ENCODE data around the gene C6orf136. TPM values are rescaled to one million over a fixed set of nuclear protein-coding genes. Genes with fewer than 3 reads are reported as not detected.
"Not testable (repeated sequence)": the region's sequence is repeated elsewhere in the genome, so short reads cannot be mapped to it uniquely, and the experiment has no call there.

Gene C6orf136, protein sequence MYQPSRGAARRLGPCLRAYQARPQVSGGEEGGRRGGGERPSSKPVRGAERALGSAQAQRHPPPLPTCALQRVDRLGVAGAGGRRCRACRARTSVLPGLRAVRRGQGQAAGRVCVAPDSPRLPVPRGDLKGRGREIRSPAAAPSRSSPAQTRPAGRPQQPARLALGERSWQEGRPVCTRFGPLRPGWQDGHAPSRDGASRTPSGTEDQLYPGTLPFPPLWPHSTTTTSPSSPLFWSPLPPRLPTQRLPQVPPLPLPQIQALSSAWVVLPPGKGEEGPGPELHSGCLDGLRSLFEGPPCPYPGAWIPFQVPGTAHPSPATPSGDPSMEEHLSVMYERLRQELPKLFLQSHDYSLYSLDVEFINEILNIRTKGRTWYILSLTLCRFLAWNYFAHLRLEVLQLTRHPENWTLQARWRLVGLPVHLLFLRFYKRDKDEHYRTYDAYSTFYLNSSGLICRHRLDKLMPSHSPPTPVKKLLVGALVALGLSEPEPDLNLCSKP
- total RNA-seq (10 to 100 TPM; 37.9 to 53.0 (median 45.5) TPM), polyA plus RNA-seq (46.3 TPM)
- long read RNA-seq, donor 1, transcript C6orf136-201 (6 exons, 1,978 nt), result minor isoform, 10 of 34 reads
- long read RNA-seq, donor 1, transcript C6orf136-203 (6 exons, 1,402 nt), result major isoform, 14 of 34 reads
- long read RNA-seq, donor 1, partial matches to known transcripts, result 8 of 34 reads
- long read RNA-seq, donor 1, other reads (novel, unspliced or antisense), result 2 of 34 reads
- long read RNA-seq, donor 2, transcript C6orf136-203 (6 exons, 1,402 nt), result major isoform, 11 of 27 reads
- long read RNA-seq, donor 2, transcript C6orf136-201 (6 exons, 1,978 nt), result minor isoform, 10 of 27 reads
- long read RNA-seq, donor 2, partial matches to known transcripts, result 3 of 27 reads
- long read RNA-seq, donor 2, other reads (novel, unspliced or antisense), result 3 of 27 reads
- long read RNA-seq, donor 3, transcript C6orf136-203 (6 exons, 1,402 nt), result major isoform, 9 of 19 reads
- long read RNA-seq, donor 3, partial matches to known transcripts, result 5 of 19 reads
- long read RNA-seq, donor 3, other reads (novel, unspliced or antisense), result 2 of 19 reads
- long read RNA-seq, donor 4, transcript C6orf136-203 (6 exons, 1,402 nt), result major isoform, 15 of 25 reads
- long read RNA-seq, donor 4, transcript C6orf136-201 (6 exons, 1,978 nt), result minor isoform, 5 of 25 reads
- long read RNA-seq, donor 4, partial matches to known transcripts, result 2 of 25 reads
- long read RNA-seq, donor 4, other reads (novel, unspliced or antisense), result 3 of 25 reads

GRCh38 chr6:30646450-30647241 is at the start of gene C6orf136:
C6orf136 (plus strand) TSS chr6:30647133; CDS start chr6:30647232, 99 bp downstream.
- Histone ChIP-seq H3K4me3 (ENCODE audit: low read length) (peak within 1 kb of the TSS; percentile 73), H3K27me3 (ENCODE audit: control insufficient read depth, insufficient read depth) (no peaks in the 10 kb centered on the region), H3K4me1 (ENCODE audit: control insufficient read depth, insufficient read depth, low read length) (no peaks in the 10 kb centered on the region), H3K27ac (ENCODE audit: low read length) (peak within 1 kb of the TSS; percentile 81), H3K9me3 (ENCODE audit: control insufficient read depth, low read length) (no peaks in the 10 kb centered on the region)
- WGBS, result 10% methylated on average over 37 of the region's 37 CpGs
- DNase-seq (peak; percentile 96 to 98 (median 98)), ATAC-seq (peak; percentile 91 to 92)
- intact Hi-C loops (cut with DNase I), result no loop called here

DNA sequence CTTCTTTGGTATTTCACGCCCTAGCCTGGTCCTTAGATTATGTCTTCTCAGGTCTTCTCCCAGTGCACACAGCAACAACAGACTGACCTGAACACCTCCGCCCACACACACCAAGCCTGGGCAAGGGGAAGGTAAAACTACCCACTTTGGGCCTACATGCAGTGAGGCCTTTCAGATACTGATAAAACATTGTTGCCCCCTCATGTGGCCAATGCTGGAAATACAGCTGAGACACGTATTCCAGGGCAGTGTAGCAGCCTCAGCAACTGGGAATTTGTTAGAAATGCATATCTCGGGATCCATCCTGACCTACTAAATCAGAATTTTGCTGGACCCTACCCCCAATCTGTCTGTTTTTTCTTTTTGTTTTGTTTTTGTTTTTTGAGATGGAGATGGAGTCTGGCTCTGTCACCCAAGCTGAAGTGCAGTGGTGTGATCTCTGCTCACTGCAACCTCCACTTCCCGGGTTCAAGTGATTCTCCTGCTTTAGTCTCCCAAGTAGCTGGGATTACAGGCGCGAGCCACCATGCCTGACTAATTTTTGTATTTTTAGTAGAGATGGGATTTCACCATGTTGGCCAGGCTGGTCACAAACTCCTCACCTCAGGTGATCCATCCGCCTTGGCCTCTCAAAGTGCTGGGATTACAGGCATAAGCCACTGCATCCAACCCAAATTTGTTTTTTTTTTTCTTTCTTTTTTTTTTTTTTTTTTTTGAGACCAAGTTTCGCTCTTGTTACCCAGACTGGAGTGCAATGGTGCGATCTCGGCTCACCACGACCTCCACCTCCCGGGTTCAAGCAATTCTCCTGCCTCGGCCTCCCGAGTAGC is 49.4 kb upstream of the C6orf136 start:
- not testable (repeated sequence) for H3K4me3 ChIP-seq (ENCODE audit: low read length); H3K4me1 ChIP-seq (ENCODE audit: control insufficient read depth, insufficient read depth, low read length); H3K27me3 ChIP-seq (ENCODE audit: control insufficient read depth, insufficient read depth); H3K9me3 ChIP-seq (ENCODE audit: control insufficient read depth, low read length); H3K27ac ChIP-seq (ENCODE audit: low read length)
- ATAC-seq (peak; percentile 69 to 70), DNase-seq (peak; percentile 62 to 86 (median 73))
- intact Hi-C loops (cut with DNase I), result loop anchor here in 1 of 4 donors (10.0 kb wide), 1 partner anchor 53 kb away; no protein-coding TSS in a partner anchor
- 76% methylated on average over 15 of the region's 15 CpGs for WGBS

GRCh38 chr6:30598912-30599624 is 47.9 kb upstream of the C6orf136 start:
- Histone ChIP-seq H3K27ac (ENCODE audit: low read length) (no peak overlapping the region), H3K4me1 (ENCODE audit: control insufficient read depth, insufficient read depth, low read length) (no peaks in the 10 kb centered on the region), H3K9me3 (ENCODE audit: control insufficient read depth, low read length) (no peaks in the 10 kb centered on the region), H3K4me3 (ENCODE audit: low read length) (no peak overlapping the region), H3K27me3 (ENCODE audit: control insufficient read depth, insufficient read depth) (no peaks in the 10 kb centered on the region)
- ATAC-seq (peak in 1 of 2 donors; percentile 7), DNase-seq (no peak)
- intact Hi-C loops (cut with DNase I), result loop anchor here in 1 of 4 donors (10.0 kb wide), 1 partner anchor 54 kb away; no protein-coding TSS in a partner anchor
- WGBS, result 74% methylated on average over 12 of the region's 12 CpGs

- 61% methylated on average over 13 of the region's 13 CpGs for WGBS
- intact Hi-C loops (cut with DNase I), result loop anchor here in 2 of 4 donors (5.0 to 10.0 kb wide), 3 partner anchors 55 to 115 kb away; partner anchors contain the start of gene HLA-E (in 1 of the 2)
- DNase-seq, result no peak
- Histone ChIP-seq H3K9me3 (ENCODE audit: control insufficient read depth, low read length) (no peaks in the 10 kb centered on the region), H3K4me3 (ENCODE audit: low read length) (no peak overlapping the region), H3K4me1 (ENCODE audit: control insufficient read depth, insufficient read depth, low read length) (no peaks in the 10 kb centered on the region), H3K27ac (ENCODE audit: low read length) (no peak overlapping the region), H3K27me3 (ENCODE audit: control insufficient read depth, insufficient read depth) (no peaks in the 10 kb centered on the region)
- ATAC-seq, result peak in 1 of 2 donors; percentile 44
Measured at GRCh38 chr6:30599625-30600324, 47.2 kb upstream of the C6orf136 start.

DNA sequence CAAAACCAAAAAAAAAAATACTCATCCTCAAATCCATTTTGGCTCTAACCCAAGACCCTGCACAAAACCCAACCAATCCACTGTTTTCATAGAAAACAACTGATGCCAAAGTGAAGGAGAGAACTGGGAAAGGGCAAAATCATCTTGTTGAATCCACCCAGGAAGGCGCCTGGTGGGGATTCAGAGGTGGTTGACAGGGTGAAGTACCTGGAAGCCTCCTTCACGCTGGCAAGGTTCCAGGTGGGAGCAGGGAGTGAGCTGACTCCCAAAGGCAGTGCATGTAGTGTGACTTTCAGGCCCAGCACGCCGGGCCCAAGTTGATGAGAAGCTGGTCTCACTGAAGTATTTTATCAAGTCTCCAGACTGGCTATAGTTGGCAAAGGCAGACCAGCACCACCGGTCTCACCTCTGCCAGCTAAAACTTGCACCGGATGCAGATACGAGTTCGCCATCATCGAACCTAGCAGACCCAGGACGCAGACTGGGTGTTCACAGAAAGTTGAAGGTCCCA is 46.4 kb upstream of the C6orf136 start:
- intact Hi-C loops (cut with DNase I), result loop anchor here in 1 of 4 donors (5.0 to 10.0 kb wide), 2 partner anchors 58 to 116 kb away; partner anchors contain the start of gene HLA-E
- Histone ChIP-seq H3K27ac (ENCODE audit: low read length) (no peak overlapping the region), H3K9me3 (ENCODE audit: control insufficient read depth, low read length) (no peaks in the 10 kb centered on the region), H3K4me3 (ENCODE audit: low read length) (no peak overlapping the region), H3K27me3 (ENCODE audit: control insufficient read depth, insufficient read depth) (no peaks in the 10 kb centered on the region), H3K4me1 (ENCODE audit: control insufficient read depth, insufficient read depth, low read length) (no peaks in the 10 kb centered on the region)
- DNase-seq (peak in 2 of 3 donors; percentile 50 to 76), ATAC-seq (peak in 1 of 2 donors; percentile 6)
- WGBS, result 65% methylated on average over 10 of the region's 10 CpGs

- WGBS, result 70% methylated on average over 6 of the region's 6 CpGs
- intact Hi-C loops (cut with DNase I), result loop anchor here in 1 of 4 donors (5.0 to 10.0 kb wide), 2 partner anchors 59 to 117 kb away; partner anchors contain the start of gene HLA-E
- no peak for ATAC-seq
Measured at GRCh38 chr6:30601436-30601814, 45.5 kb upstream of the C6orf136 start.

GRCh38 chr6:30601815-30602641 is 44.9 kb upstream of the C6orf136 start:
- peak in 1 of 3 donors; percentile 63 for DNase-seq
- Histone ChIP-seq H3K27me3 (ENCODE audit: control insufficient read depth, insufficient read depth) (no peaks in the 10 kb centered on the region), H3K4me1 (ENCODE audit: control insufficient read depth, insufficient read depth, low read length) (no peaks in the 10 kb centered on the region), H3K27ac (ENCODE audit: low read length) (no peak overlapping the region), H3K9me3 (ENCODE audit: control insufficient read depth, low read length) (no peaks in the 10 kb centered on the region), H3K4me3 (ENCODE audit: low read length) (no peak overlapping the region)
- WGBS, result 94% methylated on average over 39 of the region's 39 CpGs
- ATAC-seq, result peak; percentile 9 to 10
- intact Hi-C loops (cut with DNase I), result loop anchor here in 1 of 4 donors (5.0 to 10.0 kb wide), 2 partner anchors 60 to 117 kb away; partner anchors contain the start of gene HLA-E

More at GRCh38 chr6:30601436-30601814, 45.5 kb upstream of the C6orf136 start:
- H3K27me3 ChIP-seq (ENCODE audit: control insufficient read depth, insufficient read depth), result no peaks in the 10 kb centered on the region
- no peak for DNase-seq
- no peaks in the 10 kb centered on the region for H3K9me3 ChIP-seq (ENCODE audit: control insufficient read depth, low read length)
- no peak overlapping the region for H3K27ac ChIP-seq (ENCODE audit: low read length)
- H3K4me3 ChIP-seq (ENCODE audit: low read length), result no peak overlapping the region
- H3K4me1 ChIP-seq (ENCODE audit: control insufficient read depth, insufficient read depth, low read length), result no peaks in the 10 kb centered on the region

Measured in right cardiac atrium (tissue), 5 donors.